GM19193 (cell line): Measurements from ENCODE around the gene PRKG1.

Experiments used
- POLR2A ChIP-seq: IDR thresholded peaks from 4 replicates; pipeline ENCODE4 v1.6.1; 2011; ENCODE audit not compliant: insufficient read depth, insufficient read length; ENCODE audit errors: extremely low read depth

The PRKG1 gene

GRCh38 chr10:52213321-52213752 is 1139.0 kb downstream of the PRKG1 start:
- no peak for TF ChIP-seq POLR2A

GRCh38 chr10:52215745-52216361 is 1141.6 kb downstream of the PRKG1 start:
- TF ChIP-seq POLR2A, result no peak

GRCh38 chr10:52216852-52217251 is 1142.6 kb downstream of the PRKG1 start:
- TF ChIP-seq POLR2A, result no peak

GRCh38 chr10:52217531-52217930 is 1143.2 kb downstream of the PRKG1 start:
- no peak for TF ChIP-seq POLR2A

- no peak for TF ChIP-seq POLR2A
These were observed 1146.7 kb downstream of the PRKG1 start for GRCh38 chr10:52220947-52221346.

GRCh38 chr10:52221923-52222322 is 1147.6 kb downstream of the PRKG1 start:
- TF ChIP-seq POLR2A, result no peak

GRCh38 chr10:52226197-52226847 is 1152.0 kb downstream of the PRKG1 start:
- no peak for TF ChIP-seq POLR2A

GRCh38 chr10:52228556-52228955 is 1154.3 kb downstream of the PRKG1 start:
- TF ChIP-seq POLR2A, result no peak

GRCh38 chr10:52229291-52229931 is 1155.1 kb downstream of the PRKG1 start:
- TF ChIP-seq POLR2A, result no peak

GRCh38 chr10:52232561-52233350 is 1158.5 kb downstream of the PRKG1 start:
- TF ChIP-seq POLR2A, result no peak

- TF ChIP-seq POLR2A, result no peak
These were observed 1165.5 kb downstream of the PRKG1 start for GRCh38 chr10:52239771-52240170.

- no peak for TF ChIP-seq POLR2A
These were observed 1171.3 kb downstream of the PRKG1 start for GRCh38 chr10:52245547-52245946.

- TF ChIP-seq POLR2A, result no peak
These were observed 1174.5 kb downstream of the PRKG1 start for GRCh38 chr10:52248697-52249306.

- TF ChIP-seq POLR2A, result no peak
These were observed 1175.6 kb downstream of the PRKG1 start for GRCh38 chr10:52249850-52250395.
